Breast epithelium (tissue), 3 donors: ENCODE measurements around the gene DMD.

Source experiments
- CTCF ChIP-seq, 3 donors: fragments of 450-650 bp; IDR thresholded peaks; one replicate each; pipeline ENCODE4 v1.5.1; 2016 to 2017; ENCODE audit warnings: antibody characterized with exemption in 3 of 3, mild to moderate bottlenecking in 3 of 3, moderate library complexity in 3 of 3
- POLR2A ChIP-seq: fragments of 450-650 bp; IDR thresholded peaks from one replicate; pipeline ENCODE4 v1.6.1; 2016; ENCODE audit warnings: antibody characterized with exemption, mild to moderate bottlenecking, moderate library complexity
- POLR2AphosphoS5 ChIP-seq, 3 donors: sonication (generic); formaldehyde crosslinking; IDR thresholded peaks; one replicate each; pipeline ENCODE4 v1.6.1; 2017; ENCODE audit warnings: antibody characterized with exemption in 3 of 3

DNA sequence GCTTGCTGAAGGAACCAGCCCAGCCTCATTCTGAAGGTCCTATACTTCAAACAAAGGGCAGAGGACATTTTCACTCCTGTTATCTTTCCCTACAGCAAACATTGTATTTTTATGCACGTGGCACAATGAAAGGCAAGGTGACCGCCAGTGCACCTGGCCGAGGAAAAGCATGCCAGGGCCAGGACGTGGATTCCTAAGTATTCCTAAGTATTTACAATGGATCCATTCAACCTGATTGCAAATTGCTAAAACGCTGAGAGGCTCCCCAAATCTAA, 2011.6 kb downstream of the DMD start:
- TF ChIP-seq POLR2A (no peak), CTCF (IDR thresholded peaks at IDR 0.05) (no peak), POLR2AphosphoS5 (IDR thresholded peaks at IDR 0.05) (no peak)
